WERI-Rb-1 (cell line): ENCODE measurements around the gene PCSK5.
"Not testable (repeated sequence)": the region's sequence is repeated elsewhere in the genome, so short reads cannot be mapped to it uniquely, and the experiment has no call there.

Experiments used
- DNase-seq: peaks from one replicate; pipeline ENCODE4 v3.0.0-alpha.2; 2020
- H3K27ac ChIP-seq: fragments of 250-450 bp; sonication (Bioruptor Pico); 2 replicates; pipeline ENCODE4 v1.5.1; 2020; ENCODE audit warnings: mild to moderate bottlenecking, moderate library complexity
- H3K27me3 ChIP-seq: fragments of 250-450 bp; sonication (Bioruptor Pico); 2 replicates; pipeline ENCODE4 v1.5.1; 2021; ENCODE audit warnings: mild to moderate bottlenecking, low read depth, moderate library complexity; ENCODE audit not compliant: insufficient read depth, severe bottlenecking
- H3K36me3 ChIP-seq: fragments of 250-450 bp; sonication (Bioruptor Pico); 2 replicates; pipeline ENCODE4 v1.5.1; 2020; ENCODE audit warnings: mild to moderate bottlenecking, moderate library complexity
- H3K4me3 ChIP-seq: 2 replicates; pipeline ENCODE4 v1.5.1; 2011; ENCODE audit warnings: low read depth, mild to moderate bottlenecking, control low read depth, low read length
- H3K9me3 ChIP-seq: fragments of 250-450 bp; sonication (Bioruptor Pico); 2 replicates; pipeline ENCODE4 v1.5.1; 2021; ENCODE audit warnings: mild to moderate bottlenecking, moderate library complexity; ENCODE audit not compliant: severe bottlenecking
- CTCF ChIP-seq: IDR thresholded peaks from 2 replicates; pipeline ENCODE4 v1.5.1; 2011; ENCODE audit warnings: low read depth, mild to moderate bottlenecking, control low read depth, inconsistent platforms, low read length

PCSK5 gene

GRCh38 chr9:75866273-75866871 is 24.1 kb upstream of the PCSK5 start:
- H3K9me3 ChIP-seq: no peaks in the 10 kb centered on the region
- no peaks in the 10 kb centered on the region for H3K27me3 ChIP-seq
- no peak overlapping the region for H3K27ac ChIP-seq
- H3K36me3 ChIP-seq: no peaks in the 10 kb centered on the region
- DNase-seq: peak; percentile 41
- H3K4me3 ChIP-seq: no peak overlapping the region
- TF ChIP-seq CTCF: peak; percentile 25; the same call in 1 of the 2 replicates

- H3K9me3 ChIP-seq, H3K36me3 ChIP-seq, DNase-seq, H3K27ac ChIP-seq, H3K27me3 ChIP-seq, H3K4me3 ChIP-seq: not testable (repeated sequence)
These were observed 21.9 kb upstream of the PCSK5 start for GRCh38 chr9:75868526-75868925.

GRCh38 chr9:75869236-75869635 is 21.2 kb upstream of the PCSK5 start:
- no peaks in the 10 kb centered on the region for H3K9me3 ChIP-seq
- no peaks in the 10 kb centered on the region for H3K27me3 ChIP-seq
- H3K27ac ChIP-seq: no peak overlapping the region
- TF ChIP-seq CTCF: no peak
- no peak for DNase-seq
- H3K36me3 ChIP-seq: no peaks in the 10 kb centered on the region
- H3K4me3 ChIP-seq: no peak overlapping the region

- H3K9me3 ChIP-seq: no peaks in the 10 kb centered on the region
- no peak overlapping the region for H3K4me3 ChIP-seq
- DNase-seq: no peak
- no peak overlapping the region for H3K27ac ChIP-seq
- H3K27me3 ChIP-seq: no peaks in the 10 kb centered on the region
- H3K36me3 ChIP-seq: no peaks in the 10 kb centered on the region
- no peak for TF ChIP-seq CTCF
These were observed 20.0 kb upstream of the PCSK5 start for GRCh38 chr9:75870450-75870849.

GRCh38 chr9:75871624-75872023 is 18.8 kb upstream of the PCSK5 start:
- no peaks in the 10 kb centered on the region for H3K9me3 ChIP-seq
- H3K36me3 ChIP-seq: no peaks in the 10 kb centered on the region
- no peak for DNase-seq
- no peak for TF ChIP-seq CTCF
- no peaks in the 10 kb centered on the region for H3K27me3 ChIP-seq
- H3K27ac ChIP-seq: no peak overlapping the region
- H3K4me3 ChIP-seq: no peak overlapping the region

- no peak for DNase-seq
- H3K27ac ChIP-seq: no peak overlapping the region
- H3K36me3 ChIP-seq: no peaks in the 10 kb centered on the region
- no peaks in the 10 kb centered on the region for H3K9me3 ChIP-seq
- TF ChIP-seq CTCF: no peak
- no peaks in the 10 kb centered on the region for H3K27me3 ChIP-seq
- no peak overlapping the region for H3K4me3 ChIP-seq
These were observed 16.8 kb upstream of the PCSK5 start for GRCh38 chr9:75873712-75874111.
